GM19035 (cell line): Measurements from ENCODE around the gene ZNF423.
A peak's percentile ranks its signal among the peaks of the same experiment; 100 is the strongest.
"Not testable (repeated sequence)": the region's sequence is repeated elsewhere in the genome, so short reads cannot be mapped to it uniquely, and the experiment has no call there.

Experiments
- ATAC-seq: cut with Tn5 transposase; IDR thresholded peaks from one replicate; pipeline ENCODE4 v1.9.1; 2021; ENCODE audit not compliant: unreplicated experiment

ZNF423 gene

DNA sequence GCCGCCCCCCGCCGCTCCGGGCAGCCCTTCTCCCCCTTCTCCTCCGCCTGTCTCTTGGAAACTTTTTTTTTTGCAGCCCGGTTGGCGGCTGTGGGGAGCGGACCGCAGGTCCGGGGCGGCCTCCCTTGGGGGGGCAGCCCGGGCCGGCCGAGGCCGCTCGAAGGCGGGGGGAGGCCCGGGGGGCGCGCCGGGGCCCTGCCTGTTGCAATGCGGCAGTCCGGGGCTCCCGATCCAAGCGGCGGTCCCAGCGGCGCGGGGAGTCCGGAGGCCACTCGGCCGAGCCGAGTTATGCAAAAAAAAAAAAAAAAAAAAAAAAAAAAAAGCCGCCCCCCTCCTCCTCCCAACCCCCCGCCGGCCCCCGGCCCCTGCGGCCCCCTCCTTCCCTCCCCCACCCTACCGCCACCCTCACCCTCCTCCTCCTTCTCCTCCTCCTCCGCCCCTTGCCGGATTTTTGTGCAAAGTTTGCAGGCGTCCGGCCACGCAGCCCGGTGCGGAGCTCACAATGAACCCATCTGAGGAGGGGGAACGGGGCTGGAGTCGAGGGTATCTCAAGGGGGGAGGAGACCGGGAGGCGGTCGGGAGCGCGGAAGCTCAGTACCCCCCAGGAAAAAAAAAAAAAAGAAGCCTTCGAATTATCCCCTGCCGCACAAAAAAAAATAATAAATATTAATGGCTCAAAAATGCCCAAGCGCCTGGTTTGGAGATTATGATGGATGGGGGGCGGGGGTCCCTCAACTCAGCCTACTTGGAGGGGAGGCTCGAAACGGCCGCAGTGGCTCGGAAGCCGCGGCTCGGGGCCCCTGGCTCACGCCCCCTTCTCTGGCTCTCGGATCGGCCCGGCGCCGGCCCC is at the start of gene ZNF423:
TSS of gene ZNF423 (minus strand) at position 291 of the 850 bp plus-strand sequence. CDS start 338 bp downstream, outside the sequence.
- peak; percentile 1 for ATAC-seq

DNA sequence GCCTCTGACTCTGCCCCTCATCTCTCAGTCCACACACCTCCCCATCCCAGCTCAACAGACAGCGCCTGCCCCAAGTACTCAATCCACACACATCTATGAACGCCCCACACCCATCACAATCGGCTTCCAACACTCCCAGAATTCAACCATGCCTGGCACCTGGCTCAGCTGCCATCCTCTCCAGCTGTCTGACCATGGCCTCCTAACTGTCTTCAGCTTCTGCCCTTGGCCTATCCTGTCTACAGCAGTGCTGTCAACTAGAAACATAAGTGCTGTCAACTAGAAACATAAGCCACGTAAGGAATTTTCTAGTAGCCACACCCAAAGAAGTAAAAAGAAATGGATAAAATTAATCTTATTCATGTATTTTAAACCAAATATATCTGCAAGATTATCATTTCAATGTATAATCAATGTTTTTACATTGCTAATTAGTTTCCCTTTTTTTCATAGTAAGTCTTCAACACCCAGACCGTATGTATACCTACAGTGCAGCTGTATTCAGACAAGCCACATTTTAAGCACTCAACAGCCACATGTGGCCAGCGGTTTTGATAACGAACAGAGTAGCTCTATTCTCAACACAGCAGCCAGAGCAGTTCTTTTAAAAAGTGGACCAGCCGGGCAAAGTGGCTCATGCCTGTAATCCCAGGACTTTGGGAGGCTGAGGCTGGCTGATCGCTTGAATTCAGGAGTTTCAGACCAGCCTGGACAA is 48.6 kb upstream of the ZNF423 start:
- ATAC-seq = no peak

DNA sequence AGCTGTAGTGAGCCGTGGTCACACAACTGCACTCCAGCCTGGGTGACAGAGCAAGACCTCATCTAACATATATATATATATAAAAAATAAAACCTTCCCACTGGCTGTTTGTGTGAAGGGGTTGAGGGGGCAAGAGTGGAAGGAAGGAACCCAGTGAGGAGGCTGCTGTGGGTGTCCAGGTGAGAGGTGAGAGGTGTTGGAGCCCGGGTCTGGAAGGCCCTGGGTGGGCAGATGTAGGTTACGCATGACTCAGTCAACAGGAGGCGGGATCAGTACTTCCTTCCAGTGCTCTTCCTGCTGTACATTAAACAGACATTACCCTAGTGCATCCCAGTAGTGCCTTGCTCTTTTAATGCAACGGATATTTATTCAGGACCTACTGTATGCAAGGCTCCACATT is 47.0 kb upstream of the ZNF423 start:
- ATAC-seq = no peak

DNA sequence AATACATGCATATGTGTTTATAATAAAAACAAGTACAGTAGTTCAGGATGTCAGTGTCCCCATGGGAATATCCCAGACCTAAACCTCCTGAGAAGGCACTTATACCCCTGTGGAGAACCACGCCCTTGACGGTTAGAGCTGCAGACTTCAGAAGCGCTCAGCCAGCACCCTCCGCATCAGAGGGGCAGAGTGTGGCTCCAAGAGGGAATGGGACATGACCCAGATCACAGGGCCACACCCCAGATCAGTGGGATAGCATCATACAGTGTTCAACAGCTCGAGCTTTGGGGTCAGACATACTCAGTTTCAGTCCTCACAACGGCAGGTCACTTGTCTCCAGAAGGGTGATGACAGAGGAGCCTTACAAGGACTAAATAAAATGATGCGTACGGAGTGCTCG is 45.8 kb upstream of the ZNF423 start:
- ATAC-seq = no peak

DNA sequence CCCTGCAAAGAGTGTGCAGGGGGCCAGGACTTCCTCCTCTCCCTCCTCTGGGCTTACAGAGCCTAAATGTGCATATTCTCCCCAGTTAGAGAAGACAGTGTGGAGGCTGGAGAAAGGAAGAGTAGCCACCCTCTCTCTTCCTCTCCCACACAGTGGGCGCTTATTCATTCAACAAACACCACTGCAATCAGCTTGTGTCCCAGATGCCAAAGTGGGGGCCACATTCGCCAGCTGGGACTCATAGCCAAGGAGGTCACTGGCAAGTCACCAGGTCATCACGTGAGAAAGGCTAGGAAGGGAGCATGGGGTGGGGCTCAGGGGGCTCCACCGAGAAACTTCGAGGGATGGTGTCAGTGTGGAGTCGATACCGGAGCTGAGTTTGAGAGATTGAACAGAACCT is 45.0 kb upstream of the ZNF423 start:
- ATAC-seq = no peak

DNA sequence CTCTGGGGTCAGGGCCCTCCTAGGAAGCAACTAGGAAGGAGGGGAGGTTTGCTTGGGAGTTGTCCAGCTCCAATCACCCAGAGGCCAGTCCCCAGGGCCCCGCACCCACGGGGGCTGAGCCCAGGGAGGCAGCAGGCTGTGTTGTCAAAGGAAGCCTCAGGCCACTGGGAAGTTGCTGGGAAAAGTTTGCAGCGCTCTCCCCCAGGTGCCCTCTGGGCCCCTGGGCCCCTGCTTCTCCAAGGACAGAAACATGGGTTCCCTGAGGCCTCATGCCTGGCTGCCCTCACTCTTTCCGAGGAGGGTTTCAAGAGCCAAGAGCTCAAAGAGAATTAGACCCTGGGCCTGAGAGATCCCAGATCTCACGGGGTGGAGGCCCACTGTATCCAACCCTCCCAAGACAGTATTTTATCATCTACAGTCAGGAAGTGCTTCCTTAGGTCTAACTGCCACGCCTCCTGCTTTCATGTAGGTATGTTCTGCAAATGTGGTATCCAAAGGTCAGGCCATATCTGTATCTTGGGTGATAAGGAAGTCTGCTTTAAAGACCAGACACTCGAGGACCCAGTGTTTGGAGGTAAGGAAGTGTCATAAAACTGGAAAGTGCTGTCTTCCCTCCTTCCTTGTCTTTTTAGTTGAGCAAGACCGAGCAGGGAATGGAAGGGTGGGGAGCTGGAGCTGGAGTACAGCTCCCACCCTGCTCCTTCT is 44.2 kb upstream of the ZNF423 start:
- no peak for ATAC-seq

DNA sequence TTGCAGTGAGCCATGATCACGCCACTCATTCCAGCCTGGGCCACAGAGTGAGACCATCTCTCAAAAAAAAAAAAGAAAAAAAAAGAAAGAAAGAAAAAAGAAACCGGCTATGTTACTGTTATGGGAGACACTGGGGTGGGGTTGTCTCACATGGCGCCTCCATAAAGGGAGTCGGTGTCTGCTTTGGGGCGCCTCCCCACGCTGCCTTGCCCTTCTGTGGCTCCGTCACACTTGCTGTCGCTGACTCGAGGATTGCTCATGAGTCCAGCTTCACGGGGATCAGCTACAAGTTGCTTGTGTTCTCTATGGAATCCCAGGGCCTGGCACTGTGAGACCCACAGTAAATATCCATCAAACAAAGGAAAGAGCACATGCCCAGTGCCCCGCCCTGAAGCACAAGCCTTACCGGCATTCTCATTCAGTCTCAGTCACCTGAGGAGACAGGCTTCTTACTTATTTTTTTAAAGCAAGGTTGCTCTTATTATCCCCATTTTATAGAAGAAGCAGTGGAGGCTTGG is 40.6 kb upstream of the ZNF423 start:
- ATAC-seq = no peak

DNA sequence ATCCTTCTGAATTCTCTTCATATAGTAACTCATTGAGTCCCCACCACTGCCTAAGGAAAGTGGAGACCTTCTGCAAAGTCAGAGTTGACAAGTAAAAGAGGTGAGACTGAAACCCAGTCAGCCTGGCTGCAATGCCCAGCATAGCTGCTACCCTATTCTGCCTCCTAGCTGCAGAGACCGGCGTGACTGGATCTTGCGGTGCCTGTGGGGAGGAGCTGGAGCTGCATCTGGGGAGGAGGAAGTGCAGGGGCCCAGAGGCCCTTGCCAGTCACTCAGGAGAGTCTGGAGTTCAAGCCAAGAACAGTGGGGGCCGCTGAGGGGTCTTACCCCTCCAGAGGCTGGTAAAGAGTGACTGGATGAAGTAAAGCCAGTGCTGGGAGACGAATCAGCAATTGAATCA is 35.0 kb upstream of the ZNF423 start:
- no peak for ATAC-seq

DNA sequence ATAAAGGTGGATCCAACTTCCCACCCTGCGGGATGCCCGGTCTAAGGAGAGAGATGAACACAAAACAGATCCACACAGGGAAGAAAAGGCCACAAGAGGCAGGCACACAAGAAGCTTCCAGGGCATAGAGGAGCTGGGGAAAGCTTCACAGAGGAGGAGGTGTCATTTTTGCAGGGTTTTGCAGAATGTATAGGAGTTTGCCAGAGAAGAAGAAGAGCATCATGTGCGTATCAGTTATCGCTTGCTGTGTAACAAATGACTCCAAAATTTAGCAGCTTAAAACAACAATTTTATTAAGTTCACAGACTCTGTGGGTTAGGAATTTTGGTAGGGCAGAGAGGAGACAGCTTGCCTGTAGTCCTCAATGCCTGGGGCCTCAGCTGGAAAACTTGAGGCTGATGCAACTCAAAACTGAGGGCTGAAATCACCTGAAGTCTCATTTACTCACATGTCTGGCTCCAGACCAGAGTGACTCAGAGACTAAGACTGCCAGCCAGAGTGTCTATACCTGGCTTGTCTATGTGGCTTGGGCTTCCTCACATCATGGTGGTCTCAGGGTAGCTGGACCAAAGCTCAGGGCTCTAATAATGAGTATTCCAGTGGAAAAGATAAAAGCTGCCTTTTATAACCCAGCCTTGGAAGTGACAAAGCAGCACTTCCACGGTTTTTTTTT is 33.9 kb upstream of the ZNF423 start:
- no peak for ATAC-seq

DNA sequence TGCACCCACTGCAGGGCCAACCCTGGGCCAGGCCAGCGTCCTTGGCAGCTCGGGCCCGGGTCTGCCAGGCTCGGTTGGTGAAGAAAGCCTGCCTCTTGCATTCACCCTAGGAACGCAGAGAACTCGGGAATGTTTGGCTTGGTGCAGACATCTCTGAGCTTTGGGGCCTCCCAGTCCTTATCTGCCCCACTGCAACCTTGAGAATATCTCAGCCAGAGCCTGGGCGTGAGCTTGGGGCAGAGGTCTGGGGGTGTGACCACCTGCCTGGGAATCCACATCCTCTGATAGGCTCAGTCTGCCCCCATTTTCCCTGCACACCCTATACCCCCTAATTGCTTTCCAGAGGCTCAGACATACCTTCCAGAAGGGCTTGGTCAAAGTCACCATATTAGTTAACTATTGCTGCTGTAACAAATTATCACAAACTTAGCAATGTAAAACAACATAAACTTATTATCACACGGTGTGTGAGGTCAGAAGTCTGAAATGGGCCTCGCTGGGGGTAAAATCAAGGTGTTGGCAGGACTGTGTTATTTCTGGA is 30.7 kb upstream of the ZNF423 start:
- no peak for ATAC-seq

DNA sequence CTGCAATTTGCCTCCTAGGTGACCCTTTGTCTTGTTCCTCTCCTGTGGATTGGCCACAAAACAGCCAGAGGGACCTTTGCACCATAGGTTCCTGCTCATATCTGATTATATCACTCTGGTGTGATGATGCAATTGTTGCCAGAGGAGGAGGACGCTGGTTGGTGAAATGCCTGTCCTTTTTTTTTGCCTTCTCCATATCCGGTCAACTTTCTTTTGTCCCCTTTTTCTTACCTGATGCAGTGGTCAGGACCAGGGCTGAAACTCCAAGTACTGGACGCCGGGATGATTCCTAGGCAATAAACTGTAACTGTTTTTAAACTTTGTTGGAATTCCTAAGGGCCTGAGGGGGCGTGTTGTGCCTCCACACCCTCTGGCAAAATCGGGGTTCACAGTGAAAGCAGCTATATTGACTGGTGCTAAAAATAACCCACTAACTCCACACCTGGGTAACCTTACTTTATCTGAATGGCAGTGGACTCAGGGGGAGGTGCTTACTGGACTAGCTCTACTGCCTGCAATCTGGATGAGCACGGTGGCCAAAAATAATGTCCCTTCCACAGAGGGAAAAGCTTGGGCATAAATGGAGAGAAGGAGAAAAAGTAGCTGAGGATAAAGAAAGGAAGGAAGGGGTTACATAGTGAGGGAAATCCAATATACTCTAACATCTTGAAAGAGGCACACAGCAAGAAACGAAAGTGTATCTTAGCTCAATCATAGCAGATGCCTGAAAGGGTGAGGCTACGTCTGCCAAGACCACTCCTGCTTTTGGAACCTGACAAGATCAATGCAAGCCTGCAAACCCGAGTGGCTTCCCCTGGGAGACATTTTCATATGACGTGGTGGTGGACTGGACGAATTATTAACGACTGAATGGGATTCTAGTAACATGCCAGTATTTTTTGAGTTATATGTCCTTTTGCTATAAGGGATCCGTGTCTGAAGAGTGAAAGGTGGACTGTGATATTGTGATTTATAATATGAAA is 28.4 kb upstream of the ZNF423 start:
- no peak for ATAC-seq

DNA sequence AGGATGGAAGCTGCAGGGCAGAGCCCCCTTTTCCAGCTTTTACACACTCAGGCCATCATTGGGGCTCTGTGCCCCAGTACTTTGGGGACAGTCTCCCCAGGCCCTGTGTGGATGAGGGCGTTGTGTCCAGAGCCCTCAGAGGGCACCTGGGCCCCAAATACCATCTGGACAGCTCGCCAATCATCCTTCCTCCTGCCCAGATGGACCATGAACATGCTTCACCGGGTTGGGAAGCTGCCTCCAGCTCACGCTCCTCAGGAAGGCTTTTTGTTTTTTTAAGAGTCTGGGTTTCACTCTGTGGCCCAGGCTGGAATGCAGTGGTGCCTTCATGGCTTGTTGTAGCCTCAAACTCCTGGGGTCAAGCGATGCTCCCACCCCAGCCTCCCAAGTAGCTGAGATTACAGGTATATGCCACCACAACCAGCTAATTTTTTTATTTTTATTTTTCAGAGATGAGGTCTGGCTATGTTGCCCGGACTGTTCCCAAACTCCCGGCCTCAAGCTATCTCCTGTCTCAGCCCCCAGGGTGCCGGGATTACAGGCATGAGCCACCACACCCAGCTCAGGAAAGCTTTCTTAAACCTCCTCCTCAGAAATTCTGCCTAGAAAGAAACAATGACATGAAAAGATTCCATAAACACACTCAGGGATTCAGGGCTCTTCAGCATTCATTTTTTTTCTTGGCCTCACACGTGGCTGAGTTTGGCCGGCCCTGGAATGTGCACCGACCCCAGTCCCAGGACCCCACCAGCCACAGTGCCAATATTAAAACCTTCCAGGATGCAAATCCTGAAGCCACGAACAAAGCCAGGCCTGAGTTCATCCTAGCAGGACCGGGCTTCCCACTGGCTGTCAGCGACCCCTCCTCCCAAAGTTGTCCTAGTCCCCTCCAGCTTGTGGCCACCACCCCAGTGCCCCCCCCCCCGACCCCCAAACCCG is 27.4 kb upstream of the ZNF423 start:
- no peak for ATAC-seq

DNA sequence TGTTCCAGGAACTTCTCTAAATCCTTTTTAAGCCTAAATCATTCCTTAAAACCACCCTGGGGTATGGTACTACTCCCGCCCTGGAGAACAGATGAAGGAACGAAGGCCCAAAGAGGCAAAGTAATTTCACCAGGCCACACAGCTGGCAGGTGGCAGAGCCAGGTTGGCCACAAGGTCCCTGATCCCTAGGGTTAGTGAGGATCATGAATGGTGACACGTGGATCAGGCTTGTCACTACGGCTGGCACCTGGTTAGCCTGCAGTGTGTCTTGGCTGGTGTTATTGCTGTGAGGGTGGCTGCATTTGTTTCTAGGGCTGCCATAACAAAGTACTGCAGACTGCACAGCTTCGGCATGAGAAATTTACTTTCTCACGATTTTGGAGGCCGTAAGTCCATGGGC is 26.0 kb upstream of the ZNF423 start:
- no peak for ATAC-seq

DNA sequence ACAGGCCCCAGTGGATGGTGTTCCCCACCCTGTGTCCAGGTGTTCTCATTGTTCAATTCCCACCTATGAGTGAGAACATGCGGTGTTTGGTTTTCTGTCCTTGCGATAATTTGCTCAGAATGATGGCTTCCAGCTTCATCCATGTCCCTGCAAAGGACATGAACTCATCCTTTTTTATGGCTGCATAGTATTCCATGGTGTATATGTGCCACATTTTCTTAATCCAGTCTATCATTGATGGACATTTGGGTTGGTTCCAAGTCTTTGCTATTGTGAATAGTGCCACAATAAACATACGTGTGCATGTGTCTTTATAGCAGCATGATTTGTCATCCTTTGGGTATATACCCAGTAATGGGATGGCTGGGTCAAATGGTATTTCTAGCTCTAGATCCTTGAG is 22.6 kb upstream of the ZNF423 start:
- not testable (repeated sequence) for ATAC-seq

DNA sequence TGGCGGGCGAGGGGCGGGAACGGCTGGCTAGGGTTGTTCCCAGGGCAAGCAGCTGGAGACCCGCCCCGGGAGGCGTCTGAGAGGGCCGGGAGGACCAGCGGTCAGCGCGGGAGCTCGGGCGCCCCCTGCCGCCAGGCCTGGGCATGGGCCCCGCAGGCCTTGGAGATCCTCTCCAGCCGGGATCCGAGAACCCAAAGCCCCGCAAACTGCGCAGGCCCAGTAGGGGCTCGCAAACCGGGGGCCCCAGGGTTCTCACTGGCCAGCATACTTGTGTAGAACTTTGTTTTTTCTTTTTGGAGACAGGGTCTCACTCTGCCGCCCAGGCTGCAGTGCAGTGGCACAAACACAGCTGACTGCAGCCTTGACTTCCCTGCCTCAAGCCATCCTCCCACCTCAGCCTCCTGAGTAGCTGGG is 20.8 kb upstream of the ZNF423 start:
- ATAC-seq = no peak

DNA sequence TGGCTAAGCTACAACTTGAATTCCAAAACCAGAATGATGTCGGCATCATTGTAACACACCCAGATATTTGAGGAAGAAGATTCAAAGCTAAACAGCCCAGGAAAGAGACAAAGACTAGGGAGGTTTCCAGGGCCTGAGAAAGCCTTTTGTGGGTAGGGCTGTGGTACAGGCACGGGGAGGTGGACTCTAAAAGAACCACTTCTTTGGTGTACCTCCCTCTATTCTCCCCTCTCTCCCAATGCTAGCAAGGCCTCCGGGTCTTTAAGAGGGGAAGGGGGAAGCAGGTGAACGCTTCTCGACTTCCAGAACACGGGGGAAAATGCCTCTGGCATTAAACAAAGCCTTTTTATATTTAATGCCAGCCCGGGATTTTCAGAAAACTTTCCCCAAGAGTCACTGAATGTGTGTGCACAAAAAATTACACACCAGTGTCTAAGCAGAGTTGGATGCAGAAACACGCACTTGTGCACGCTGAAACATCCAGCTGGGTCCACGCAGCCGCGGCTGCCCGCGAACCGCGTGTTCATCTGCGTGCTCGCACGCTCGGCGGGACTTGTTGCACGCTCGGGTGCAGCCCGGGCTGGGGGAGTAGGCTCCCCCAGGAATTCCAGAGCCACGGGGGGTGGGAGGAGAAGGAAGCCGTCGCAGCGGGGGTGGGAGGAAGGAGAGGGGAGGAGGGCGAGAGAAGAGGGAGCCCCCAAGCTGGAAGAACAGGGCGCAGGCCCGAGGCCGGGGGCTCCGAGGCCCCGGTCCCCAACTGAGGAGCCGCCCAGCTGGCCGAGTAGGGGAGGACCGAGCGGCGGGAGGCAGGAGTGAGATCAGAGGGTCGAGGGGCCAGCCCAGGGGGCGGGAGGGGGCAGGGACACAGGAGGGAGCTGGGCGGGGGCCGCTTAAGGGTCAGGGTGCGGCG is 20.1 kb upstream of the ZNF423 start:
- ATAC-seq = no peak

DNA sequence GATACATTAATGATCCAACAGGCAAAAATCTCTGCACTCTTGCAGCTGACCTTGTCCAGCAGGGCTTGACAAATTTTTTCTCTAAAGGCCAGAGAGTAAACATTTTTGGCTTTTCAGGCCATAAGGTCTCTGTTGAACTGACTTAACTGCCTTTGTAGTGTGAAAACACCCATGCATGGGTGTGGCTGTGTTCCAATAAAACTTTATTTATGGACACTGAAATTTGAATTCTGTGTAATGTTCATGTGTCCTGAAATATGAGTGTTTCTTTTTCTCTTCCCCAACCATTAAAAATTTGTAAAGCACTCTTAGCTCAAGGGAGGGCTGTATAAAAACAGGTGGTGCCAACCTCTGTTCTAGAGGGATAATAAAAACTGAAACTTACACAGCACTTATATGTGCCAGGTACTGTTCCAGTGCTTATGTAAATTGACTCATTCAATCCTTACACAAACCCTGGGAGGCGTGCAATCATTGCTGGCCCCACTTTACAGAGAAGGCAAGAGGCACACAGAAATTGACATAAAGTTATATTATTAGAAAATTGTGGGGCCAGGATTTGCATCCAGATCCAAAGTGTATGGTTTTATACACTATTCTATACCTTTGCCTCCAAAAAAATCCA is 18.8 kb upstream of the ZNF423 start:
- no peak for ATAC-seq
